A549 (cell line): ENCODE measurements around the gene ARHGEF28. TPM values are rescaled to one million over a fixed set of nuclear protein-coding genes. Genes with fewer than 3 reads are reported as not detected.

ENCODE experiments used
- ATAC-seq, 2 experiments: fragments of 200-7000 bp in 1 of 2; fragments of >200 bp in 1 of 2; cut with Nextera tagmentation in 1 of 2; cut with Tn5 transposase in 1 of 2; 3 replicates each; pipeline versions ENCODE4 v1.8.0 to v1.9.1; 2018 to 2020; ENCODE audit warnings: mild to moderate bottlenecking in 1 of 2, moderate library complexity in 1 of 2
- CTCF ChIA-PET: fragments of 300-600 bp; sonication (Branson Sonifier 250); formaldehyde crosslinking; extraction: SDS; loops from one replicate; lab custom pipeline; 2021; ENCODE audit warnings: antibody characterized with exemption, inconsistent platforms; lab: Yijun Ruan, JAX
- POLR2A ChIA-PET: fragments of 350-600 bp; formaldehyde crosslinking; extraction: SDS; loops from one replicate; lab custom pipeline; 2021; ENCODE audit warnings: antibody characterized with exemption, inconsistent platforms; lab: Yijun Ruan, JAX
- DNase-seq, 2 experiments: peaks; one replicate each; pipeline versions ENCODE4 v3.0.0 to v3.0.0-alpha.2; 2011 to 2016; ENCODE audit warnings: low read depth in 1 of 2, low spot score in 1 of 2
- FAIRE-seq: peaks from 2 replicates; lab custom pipeline; 2011; peaks lifted over from hg19 to GRCh38; lab: Jason Lieb, UNC
- H3K27ac ChIP-seq, 2 experiments: fragments of >200 bp; sonication (Bioruptor Twin); formaldehyde crosslinking; 3 replicates each; pipeline ENCODE4 v1.5.1; 2016 to 2017
- H3K4me1 ChIP-seq: fragments of >200 bp; sonication (Bioruptor Twin); formaldehyde crosslinking; 3 replicates; pipeline ENCODE4 v1.6.1; 2016
- H3K4me2 ChIP-seq: fragments of >200 bp; sonication (Bioruptor Twin); formaldehyde crosslinking; 3 replicates; pipeline ENCODE4 v1.6.1; 2016
- H3K4me3 ChIP-seq: fragments of >200 bp; sonication (Bioruptor Twin); formaldehyde crosslinking; 3 replicates; pipeline ENCODE4 v1.5.1; 2016
- H3K9me3 ChIP-seq: fragments of >200 bp; sonication (Bioruptor Twin); formaldehyde crosslinking; 3 replicates; pipeline ENCODE4 v1.6.1; 2016
- CBX2 ChIP-seq: fragments of 200-600 bp; sonication (generic); IDR thresholded peaks from 2 replicates; pipeline ENCODE4 v1.6.1; 2016; ENCODE audit warnings: low read depth, mild to moderate bottlenecking, borderline replicate concordance
- CHD4 ChIP-seq: fragments of 200-600 bp; sonication (generic); IDR thresholded peaks from 2 replicates; pipeline ENCODE4 v1.6.1; 2016; ENCODE audit warnings: antibody characterized with exemption, mild to moderate bottlenecking, borderline replicate concordance
- FOSB ChIP-seq: fragments of 250-450 bp; sonication (Bioruptor Pico); IDR thresholded peaks from 2 replicates; pipeline ENCODE4 v1.5.0; 2020; ENCODE audit warnings: mild to moderate bottlenecking, moderate library complexity
- HDAC2 ChIP-seq: fragments of 200-600 bp; sonication (generic); IDR thresholded peaks from 2 replicates; pipeline ENCODE4 v1.6.1; 2016
- HOXA7 ChIP-seq: fragments of 250-450 bp; sonication (Bioruptor Pico); IDR thresholded peaks from 2 replicates; pipeline ENCODE4 v1.5.0; 2020; ENCODE audit warnings: mild to moderate bottlenecking, moderate library complexity
- HOXB13 ChIP-seq: fragments of 250-450 bp; sonication (Bioruptor Pico); IDR thresholded peaks from 2 replicates; pipeline ENCODE4 v1.5.0; 2020; ENCODE audit warnings: low read depth, mild to moderate bottlenecking, moderate library complexity
- KDM5A ChIP-seq: fragments of 200-600 bp; sonication (generic); IDR thresholded peaks from 2 replicates; pipeline ENCODE4 v1.6.1; 2016; ENCODE audit warnings: antibody characterized with exemption, mild to moderate bottlenecking
- MAFK ChIP-seq: fragments of 450-650 bp; IDR thresholded peaks from 2 replicates; pipeline ENCODE4 v1.6.1; 2014; ENCODE audit not compliant: partially characterized antibody
- POLR2AphosphoS2 ChIP-seq: conservative IDR thresholded peaks from 2 replicates; pipeline ENCODE4 v1.6.1; 2012; ENCODE audit warnings: low read length, improper control_type of control experiment, inconsistent platforms
- RAD21 ChIP-seq, 2 experiments: fragments of >200 bp in 1 of 2; sonication (Bioruptor Twin) in 1 of 2; formaldehyde crosslinking in 1 of 2; IDR thresholded peaks in 1 of 2; conservative IDR thresholded peaks in 1 of 2; 2 replicates in 1 of 2; 3 replicates in 1 of 2; pipeline ENCODE4 v1.6.1; 2012 to 2018; ENCODE audit warnings: inconsistent platforms in 1 of 2
- RNF2 ChIP-seq: fragments of 200-600 bp; sonication (generic); IDR thresholded peaks from 2 replicates; pipeline ENCODE4 v1.6.1; 2016; ENCODE audit warnings: low read depth, mild to moderate bottlenecking, antibody characterized with exemption, moderate library complexity, borderline replicate concordance
- ZNF302 ChIP-seq: fragments of 250-450 bp; sonication (Bioruptor Pico); IDR thresholded peaks from 2 replicates; pipeline ENCODE4 v1.9.0; 2021; ENCODE audit warnings: inconsistent platforms, mild to moderate bottlenecking, moderate library complexity
- ZSCAN20 ChIP-seq: fragments of 250-450 bp; sonication (Bioruptor Pico); IDR thresholded peaks from 2 replicates; pipeline ENCODE4 v1.8.0; 2022; ENCODE audit warnings: mild to moderate bottlenecking, moderate library complexity
- WGBS: methylation state at CpG from one replicate; pipeline ENCODE4 v1.1.6; 2017; ENCODE audit errors: missing lambda C conversion rate; 5-methylcytosine and 5-hydroxymethylcytosine counted together
- polyA plus RNA-seq, 4 experiments: library from polyadenylated mRNA; depleted of rRNA in 3 of 4; stranded (reverse); fragments of >200 nt; fragmentation: RNase III in 1 of 4; extraction: RNeasy Plus Mini Kit Qiagen cat#74134 plus additional on column Dnase treatment in 1 of 4; gene quantifications; 2 replicates in 3 of 4; 3 replicates in 1 of 4; pipeline ENCODE4 v1.2.3, GENCODE V29; 2011 to 2017
- TF ChIP-seq, protein P1 (sequence below): fragments of 150-350 bp; IDR thresholded peaks from 2 replicates; pipeline ENCODE4 v1.6.1; 2014; ENCODE audit warnings: low read depth, mild to moderate bottlenecking, low read length
- TF ChIP-seq, protein P2 (sequence below): fragments of 250-450 bp; sonication (Bioruptor Pico); IDR thresholded peaks from 2 replicates; pipeline ENCODE4 v1.5.0; 2020; ENCODE audit warnings: low read depth, mild to moderate bottlenecking, moderate library complexity
- TF ChIP-seq, protein P3 (sequence below): IDR thresholded peaks from 2 replicates; pipeline ENCODE4 v1.6.1; 2012; ENCODE audit warnings: low read depth, borderline replicate concordance
- TF ChIP-seq, protein P4 (sequence below): fragments of >200 bp; sonication (Bioruptor Twin); formaldehyde crosslinking; IDR thresholded peaks from 3 replicates; pipeline ENCODE4 v1.6.1; 2016

ARHGEF28 gene
- polyA plus RNA-seq, 2 of the 4 experiments (the other 2 are of a cell fraction): 17.0 to 22.3 TPM

DNA sequence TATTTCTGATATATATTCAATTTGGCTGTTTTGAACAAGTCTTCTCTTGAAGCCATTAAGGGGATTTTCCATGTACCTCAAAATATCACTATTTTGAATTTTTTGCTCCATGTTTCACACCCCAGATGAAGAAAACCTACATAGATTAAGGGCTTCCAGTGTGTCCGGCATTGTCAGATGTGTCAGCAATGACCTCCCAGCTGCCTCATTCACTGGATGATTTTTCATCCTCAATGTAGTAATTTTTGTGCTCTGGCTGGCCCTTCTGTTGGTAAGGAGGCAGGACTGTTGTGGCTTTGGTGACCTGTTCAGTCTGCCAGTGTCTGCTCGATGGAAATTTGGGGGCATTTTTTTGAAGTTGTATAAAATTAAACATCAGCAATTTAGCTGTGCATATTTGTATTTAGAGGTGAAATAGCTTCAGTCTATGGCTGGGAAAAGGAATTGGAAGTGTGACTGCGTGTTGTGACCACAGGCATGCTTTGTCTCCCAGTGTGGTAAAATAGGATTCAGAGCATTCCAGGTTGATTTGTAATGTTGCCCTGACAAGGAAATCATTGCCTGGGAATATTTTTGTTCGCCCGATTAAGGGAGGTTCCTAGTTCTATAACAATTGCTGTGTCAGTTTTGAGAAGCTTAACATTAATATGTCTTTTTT, 312.4 kb downstream of the ARHGEF28 start:
- ChIA-PET CTCF (interaction anchor here (0.8 to 2.4 kb wide), 4 partner anchors 16 to 710 kb away, joined by 3 to 7 read pairs (median 6); no protein-coding TSS in a partner anchor), POLR2A (interaction anchor here (1.2 kb wide), 1 partner anchor 703 kb away, joined by 4 read pairs; the partner anchor contains the start of gene ENC1)
- no peak for TF ChIP-seq FOSB (CRISPR knock-in tag)
- peak; percentile 66 for TF ChIP-seq MAFK
- TF ChIP-seq, protein P1, sequence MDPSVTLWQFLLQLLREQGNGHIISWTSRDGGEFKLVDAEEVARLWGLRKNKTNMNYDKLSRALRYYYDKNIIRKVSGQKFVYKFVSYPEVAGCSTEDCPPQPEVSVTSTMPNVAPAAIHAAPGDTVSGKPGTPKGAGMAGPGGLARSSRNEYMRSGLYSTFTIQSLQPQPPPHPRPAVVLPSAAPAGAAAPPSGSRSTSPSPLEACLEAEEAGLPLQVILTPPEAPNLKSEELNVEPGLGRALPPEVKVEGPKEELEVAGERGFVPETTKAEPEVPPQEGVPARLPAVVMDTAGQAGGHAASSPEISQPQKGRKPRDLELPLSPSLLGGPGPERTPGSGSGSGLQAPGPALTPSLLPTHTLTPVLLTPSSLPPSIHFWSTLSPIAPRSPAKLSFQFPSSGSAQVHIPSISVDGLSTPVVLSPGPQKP: no peak
- no peak for TF ChIP-seq HDAC2
- no peak for TF ChIP-seq KDM5A
- no peak for TF ChIP-seq ZNF302 (CRISPR knock-in tag)
- Histone ChIP-seq H3K4me2 (peak overlapping the region; percentile 39), H3K9me3 (peaks cover 7% of the 10 kb centered on the region; the same call in 2 of the 3 replicates), H3K4me1 (peaks cover 18% of the 10 kb centered on the region; the same call in 2 of the 3 replicates), H3K4me3 (no peak overlapping the region), H3K27ac (peak overlapping the region in 1 of 2 experiments; percentile 45; a peak in 3 of 6 replicates)
- FAIRE-seq (no peak), DNase-seq (peak; percentile 28 to 66), ATAC-seq (peak; percentile 76 to 81; a peak in 5 of 6 replicates)
- 56% methylated on average over 5 of the region's 5 CpGs for WGBS

DNA sequence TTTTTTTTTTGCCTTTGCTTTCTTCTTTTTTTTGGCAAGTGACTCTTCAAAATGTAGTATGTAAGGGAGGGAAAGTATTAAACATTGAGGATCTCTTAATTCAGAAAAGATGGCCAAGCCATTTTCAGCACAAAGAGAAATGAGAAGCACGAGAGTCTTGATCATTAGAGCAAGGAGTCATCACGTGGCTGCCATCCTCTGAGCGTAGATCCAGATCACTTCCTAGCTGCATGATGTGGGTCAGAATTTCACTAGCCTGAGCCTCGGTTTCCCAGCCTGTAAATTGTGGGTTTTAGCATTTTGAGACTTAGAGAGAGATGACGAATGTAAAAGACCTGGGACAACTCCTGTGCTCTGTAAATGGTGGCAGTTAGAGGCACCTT, 312.9 kb downstream of the ARHGEF28 start:
- Histone ChIP-seq H3K27ac (peak overlapping the region in 1 of 2 experiments; percentile 47; a peak in 2 of 6 replicates), H3K4me3 (no peak overlapping the region), H3K4me2 (peak overlapping the region; percentile 39; the same call in 2 of the 3 replicates), H3K4me1 (peaks cover 18% of the 10 kb centered on the region; the same call in 2 of the 3 replicates), H3K9me3 (peaks cover 7% of the 10 kb centered on the region; the same call in 2 of the 3 replicates)
- 87% methylated on average over 5 of the region's 5 CpGs for WGBS
- no peak for DNase-seq
- POLR2A ChIA-PET: interaction anchor here (1.2 kb wide), 1 partner anchor 702 kb away, joined by 4 read pairs; the partner anchor contains the start of gene ENC1
- TF ChIP-seq HOXB13 (CRISPR knock-in tag): no peak
- TF ChIP-seq, protein P2, sequence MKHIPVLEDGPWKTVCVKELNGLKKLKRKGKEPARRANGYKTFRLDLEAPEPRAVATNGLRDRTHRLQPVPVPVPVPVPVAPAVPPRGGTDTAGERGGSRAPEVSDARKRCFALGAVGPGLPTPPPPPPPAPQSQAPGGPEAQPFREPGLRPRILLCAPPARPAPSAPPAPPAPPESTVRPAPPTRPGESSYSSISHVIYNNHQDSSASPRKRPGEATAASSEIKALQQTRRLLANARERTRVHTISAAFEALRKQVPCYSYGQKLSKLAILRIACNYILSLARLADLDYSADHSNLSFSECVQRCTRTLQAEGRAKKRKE (CRISPR knock-in tag): no peak
- TF ChIP-seq, protein P3, sequence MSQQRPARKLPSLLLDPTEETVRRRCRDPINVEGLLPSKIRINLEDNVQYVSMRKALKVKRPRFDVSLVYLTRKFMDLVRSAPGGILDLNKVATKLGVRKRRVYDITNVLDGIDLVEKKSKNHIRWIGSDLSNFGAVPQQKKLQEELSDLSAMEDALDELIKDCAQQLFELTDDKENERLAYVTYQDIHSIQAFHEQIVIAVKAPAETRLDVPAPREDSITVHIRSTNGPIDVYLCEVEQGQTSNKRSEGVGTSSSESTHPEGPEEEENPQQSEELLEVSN: no peak
- no peak for TF ChIP-seq CHD4
- TF ChIP-seq CBX2: no peak
- TF ChIP-seq HOXA7 (CRISPR knock-in tag): no peak
- TF ChIP-seq, protein P4, sequence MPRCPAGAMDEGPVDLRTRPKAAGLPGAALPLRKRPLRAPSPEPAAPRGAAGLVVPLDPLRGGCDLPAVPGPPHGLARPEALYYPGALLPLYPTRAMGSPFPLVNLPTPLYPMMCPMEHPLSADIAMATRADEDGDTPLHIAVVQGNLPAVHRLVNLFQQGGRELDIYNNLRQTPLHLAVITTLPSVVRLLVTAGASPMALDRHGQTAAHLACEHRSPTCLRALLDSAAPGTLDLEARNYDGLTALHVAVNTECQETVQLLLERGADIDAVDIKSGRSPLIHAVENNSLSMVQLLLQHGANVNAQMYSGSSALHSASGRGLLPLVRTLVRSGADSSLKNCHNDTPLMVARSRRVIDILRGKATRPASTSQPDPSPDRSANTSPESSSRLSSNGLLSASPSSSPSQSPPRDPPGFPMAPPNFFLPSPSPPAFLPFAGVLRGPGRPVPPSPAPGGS: no peak
- TF ChIP-seq RNF2: no peak
- no peak for TF ChIP-seq RAD21 (conservative IDR thresholded peaks at IDR 0.05 in 1 of 2, IDR thresholded peaks at IDR 0.05 in 1 of 2)
- no peak for TF ChIP-seq ZSCAN20
- no peak for TF ChIP-seq ZNF302 (CRISPR knock-in tag)
- TF ChIP-seq POLR2AphosphoS2: no peak
- no peak for ATAC-seq
- no peak for FAIRE-seq
- CTCF ChIA-PET: interaction anchor here (0.8 to 2.4 kb wide), 4 partner anchors 15 to 710 kb away, joined by 3 to 7 read pairs (median 6); no protein-coding TSS in a partner anchor
